Keratinocyte (primary cell): ENCODE data around the gene TTC1. TPM values are rescaled to one million over a fixed set of nuclear protein-coding genes. Genes with fewer than 3 reads are reported as not detected.

ENCODE experiments used
- DNase-seq: peaks from one replicate; pipeline ENCODE4 v3.0.0-alpha.2; 2011; ENCODE audit warnings: low read depth, missing footprints, low spot score
- FAIRE-seq: peaks from 2 replicates; lab custom pipeline; 2011; peaks lifted over from hg19 to GRCh38; lab: Jason Lieb, UNC
- H2AFZ ChIP-seq: 2 replicates; pipeline ENCODE4 v1.6.0; 2012; ENCODE audit warnings: low read length, control low read depth, inconsistent platforms; ENCODE audit not compliant: control insufficient read depth
- H3K27ac ChIP-seq: 2 replicates; pipeline ENCODE4 v1.5.1; 2011; ENCODE audit warnings: low read length; ENCODE audit not compliant: control insufficient read depth, insufficient read depth
- H3K27me3 ChIP-seq: 3 replicates; pipeline ENCODE4 v1.6.0; 2011; ENCODE audit warnings: low read length; ENCODE audit not compliant: control insufficient read depth, insufficient read depth; ENCODE audit errors: extremely low read depth
- H3K36me3 ChIP-seq, 2 experiments: 2 replicates in 1 of 2; 3 replicates in 1 of 2; pipeline ENCODE4 v1.5.1; 2011; ENCODE audit warnings: low read length in 2 of 2, mild to moderate bottlenecking in 1 of 2; ENCODE audit not compliant: control insufficient read depth in 2 of 2, insufficient read depth in 2 of 2; ENCODE audit errors: extremely low read depth in 1 of 2
- H3K4me1 ChIP-seq: 3 replicates; pipeline ENCODE4 v1.5.1; 2011; ENCODE audit warnings: low read length; ENCODE audit not compliant: control insufficient read depth, insufficient read depth; ENCODE audit errors: extremely low read depth
- H3K4me2 ChIP-seq: 3 replicates; pipeline ENCODE4 v1.6.0; 2011; ENCODE audit warnings: low read depth, low read length; ENCODE audit not compliant: control insufficient read depth, insufficient read depth; ENCODE audit errors: extremely low read depth
- H3K4me3 ChIP-seq, 3 experiments: fragments of 200-600 bp in 1 of 3; sonication (generic) in 1 of 3; 2 replicates in 2 of 3; 3 replicates in 1 of 3; pipeline ENCODE4 v1.5.1; 2011 to 2016; ENCODE audit warnings: low read length in 3 of 3, mild to moderate bottlenecking in 3 of 3, control low read depth in 2 of 3, inconsistent platforms in 1 of 3, low read depth in 1 of 3, mixed read lengths in 1 of 3, mixed run types in 1 of 3, moderate library complexity in 1 of 3; ENCODE audit not compliant: control insufficient read depth in 2 of 3, insufficient read depth in 2 of 3; ENCODE audit errors: extremely low read depth in 1 of 3
- H3K79me2 ChIP-seq: 2 replicates; pipeline ENCODE4 v1.6.0; 2012; ENCODE audit warnings: low read length; ENCODE audit not compliant: control insufficient read depth, insufficient read depth
- H3K9ac ChIP-seq: 3 replicates; pipeline ENCODE4 v1.6.0; 2011; ENCODE audit warnings: low read length; ENCODE audit not compliant: control insufficient read depth, insufficient read depth; ENCODE audit errors: extremely low read depth
- H3K9me1 ChIP-seq: 3 replicates; pipeline ENCODE4 v1.6.0; 2011; ENCODE audit warnings: low read length; ENCODE audit not compliant: control insufficient read depth, insufficient read depth; ENCODE audit errors: extremely low read depth
- H3K9me3 ChIP-seq: 2 replicates; pipeline ENCODE4 v1.5.1; 2012; ENCODE audit warnings: low read depth, low read length; ENCODE audit not compliant: control insufficient read depth
- H4K20me1 ChIP-seq: 3 replicates; pipeline ENCODE4 v1.6.0; 2011; ENCODE audit warnings: low read length; ENCODE audit not compliant: control insufficient read depth, insufficient read depth; ENCODE audit errors: extremely low read depth
- CTCF ChIP-seq, 3 experiments: IDR thresholded peaks in 1 of 3; conservative IDR thresholded peaks in 1 of 3; optimal IDR thresholded peaks in 1 of 3; 2 replicates in 2 of 3; 3 replicates in 1 of 3; pipeline versions ENCODE3 to v1.5.1; 2011; ENCODE audit warnings: low read length in 3 of 3, mild to moderate bottlenecking in 3 of 3, moderate library complexity in 2 of 3, control low read depth in 1 of 3, inconsistent platforms in 1 of 3; ENCODE audit not compliant: insufficient read depth in 2 of 3; ENCODE audit errors: extremely low read depth in 1 of 3
- EZH2 ChIP-seq: IDR thresholded peaks from one replicate; pipeline ENCODE4 v1.6.1; 2012; ENCODE audit warnings: inconsistent platforms, mild to moderate bottlenecking, low read length, moderate library complexity
- dilution Hi-C: fragments of 300-500 bp; cut with MboI; formaldehyde crosslinking; loops from one replicate; pipeline ENCODE4 v1.7.0; 2020; ENCODE audit warnings: low sequenced_read_pairs; ENCODE audit not compliant: extremely low pct_ligation_motif_present
- polyA plus RNA-seq, 5 experiments: library from polyadenylated mRNA; depleted of rRNA in 3 of 5; stranded (reverse) in 3 of 5; stranded (forward) in 1 of 5; unstranded in 1 of 5; fragments of >200 nt; gene quantifications; 1 replicate in 1 of 5; 2 replicates in 3 of 5; 3 replicates in 1 of 5; pipeline versions ENCODE4 v1.2.1 to v1.2.3, GENCODE V29; 2011 to 2012; ENCODE audit warnings: missing spikeins in 2 of 5, low read depth in 1 of 5, low replicate concordance in 1 of 5

Gene TTC1
- polyA plus RNA-seq, 1 donor (not counting 4 experiments of a cell fraction or from before 2014, with no cell fraction given) = 51.7 TPM

DNA sequence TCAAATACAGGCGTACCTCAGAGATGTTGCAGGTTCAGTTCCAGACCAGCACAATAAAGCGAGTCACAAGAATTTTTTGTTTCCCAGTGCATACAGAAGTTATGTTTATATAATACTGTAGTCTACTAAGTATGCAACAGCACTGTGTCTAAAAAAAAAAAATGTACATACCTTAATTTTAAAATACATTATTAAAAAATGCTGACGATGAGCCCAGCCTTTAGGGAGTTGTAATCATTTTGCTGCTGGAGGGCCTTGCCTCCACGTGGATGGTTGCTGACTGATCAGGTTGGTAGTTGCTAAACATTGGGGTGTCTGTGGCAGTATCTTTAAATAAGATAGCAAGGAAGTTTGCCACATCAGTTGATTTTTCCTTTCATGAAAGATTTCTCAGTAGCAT, 48.3 kb downstream of the TTC1 start:
- no peaks in the 10 kb centered on the region for H3K79me2 ChIP-seq
- no peaks in the 10 kb centered on the region for H3K27me3 ChIP-seq
- FAIRE-seq (no peak), DNase-seq (no peak)
- no peaks in the 10 kb centered on the region for H3K4me1 ChIP-seq
- H4K20me1 ChIP-seq = no peaks in the 10 kb centered on the region
- dilution Hi-C loops = no loop called here
- no peak overlapping the region for H3K4me3 ChIP-seq
- H3K36me3 ChIP-seq = peaks cover 2 to 10% of the 10 kb centered on the region in 2 experiments
- H3K9me1 ChIP-seq = peaks cover 2% of the 10 kb centered on the region
- TF ChIP-seq EZH2 (no peak), CTCF (optimal IDR thresholded peaks at IDR 0.05 in 1 of 3, IDR thresholded peaks at IDR 0.05 in 1 of 3, conservative IDR thresholded peaks at IDR 0.05 in 1 of 3; ENCODE audit: extremely low read depth in 1 of 3, insufficient read depth in 2 of 3, low read length in 3 of 3) (no peak)
- H3K27ac ChIP-seq = no peak overlapping the region
- H3K9ac ChIP-seq = no peak overlapping the region
- no peak overlapping the region for H3K4me2 ChIP-seq
- no peak overlapping the region for H2AFZ ChIP-seq
- H3K9me3 ChIP-seq = no peaks in the 10 kb centered on the region

DNA sequence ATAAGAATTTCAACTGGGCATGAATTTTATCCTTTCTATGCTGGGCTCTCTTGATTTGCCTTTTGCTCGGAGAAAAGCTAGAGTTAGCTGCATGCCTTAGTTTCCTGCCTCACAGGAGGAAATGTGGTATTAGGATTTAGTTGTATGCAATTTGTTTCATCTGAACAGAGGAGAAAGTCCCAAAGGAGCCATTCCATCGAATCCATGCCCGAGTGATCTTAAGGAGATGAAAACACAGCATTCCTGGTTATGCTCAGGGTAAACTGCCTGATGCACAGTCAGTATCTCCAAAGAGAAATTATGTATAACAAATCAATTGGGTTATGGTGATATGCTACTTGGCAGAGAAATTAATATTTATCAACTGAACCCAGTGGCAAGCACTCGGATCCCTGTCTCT, 51.1 kb downstream of the TTC1 start:
- peaks cover 0 to 10% of the 10 kb centered on the region in 2 experiments for H3K36me3 ChIP-seq
- peaks cover 24% of the 10 kb centered on the region for H3K4me1 ChIP-seq
- H4K20me1 ChIP-seq = no peaks in the 10 kb centered on the region
- no peaks in the 10 kb centered on the region for H3K79me2 ChIP-seq
- no peaks in the 10 kb centered on the region for H3K27me3 ChIP-seq
- no peak overlapping the region for H3K27ac ChIP-seq
- no peak overlapping the region for H2AFZ ChIP-seq
- dilution Hi-C loops = no loop called here
- TF ChIP-seq CTCF (optimal IDR thresholded peaks at IDR 0.05 in 1 of 3, IDR thresholded peaks at IDR 0.05 in 1 of 3, conservative IDR thresholded peaks at IDR 0.05 in 1 of 3; ENCODE audit: extremely low read depth in 1 of 3, insufficient read depth in 2 of 3, low read length in 3 of 3) (no peak), EZH2 (no peak)
- no peak for DNase-seq
- H3K9me3 ChIP-seq = no peaks in the 10 kb centered on the region
- no peak overlapping the region for H3K4me3 ChIP-seq
- FAIRE-seq = no peak
- H3K4me2 ChIP-seq = no peak overlapping the region
- H3K9ac ChIP-seq = no peak overlapping the region
- H3K9me1 ChIP-seq = no peaks in the 10 kb centered on the region
